Peyer's patch (tissue), 4 donors: ENCODE data around the gene TEAD4. TPM values are rescaled to one million over a fixed set of nuclear protein-coding genes. Genes with fewer than 3 reads are reported as not detected.
A peak's percentile ranks its signal among the peaks of the same experiment; 100 is the strongest.

ENCODE experiments used
- DNase-seq, 3 donors: peaks; one replicate each; pipeline ENCODE4 v3.0.0-alpha.2; 2017 to 2019
- H3K27ac ChIP-seq, 4 donors: fragments of 200-600 bp; sonication (generic); one replicate each; pipeline ENCODE4 v1.5.1; 2016 to 2019
- H3K27me3 ChIP-seq, 2 donors: fragments of 200-600 bp; sonication (generic); one replicate each; pipeline ENCODE4 v1.5.1; 2019
- H3K36me3 ChIP-seq, 3 donors: fragments of 200-600 bp; sonication (generic); one replicate each; pipeline ENCODE4 v1.5.1; 2016 to 2019
- H3K4me1 ChIP-seq, 4 donors: fragments of 200-600 bp; sonication (generic); one replicate each; pipeline ENCODE4 v1.5.1; 2016 to 2019
- H3K4me3 ChIP-seq, 4 donors: fragments of 200-600 bp; sonication (generic); 1 replicate in 3 of 4; 2 replicates in 1 of 4; pipeline ENCODE4 v1.5.1; 2016 to 2019; ENCODE audit warnings: mild to moderate bottlenecking in 1 of 4
- H3K9me3 ChIP-seq, 4 donors: fragments of 200-600 bp; sonication (generic); one replicate each; pipeline ENCODE4 v1.5.1; 2016 to 2019; ENCODE audit warnings: mild to moderate bottlenecking in 1 of 4
- CTCF ChIP-seq, 6 experiments: fragments of 450-650 bp in 4 of 6; fragments of 200-600 bp in 2 of 6; sonication (generic) in 1 of 6; IDR thresholded peaks; one replicate each; pipeline ENCODE4 v1.5.1; 2017 to 2019; ENCODE audit warnings: antibody characterized with exemption in 6 of 6, mild to moderate bottlenecking in 3 of 6, moderate library complexity in 1 of 6
- POLR2A ChIP-seq, 2 donors: fragments of 450-650 bp; IDR thresholded peaks; one replicate each; pipeline ENCODE4 v1.5.1; 2017; ENCODE audit warnings: antibody characterized with exemption in 2 of 2, mild to moderate bottlenecking in 2 of 2, moderate library complexity in 2 of 2
- total RNA-seq, 4 donors: library from RNA; depleted of rRNA; stranded (reverse); fragments of >200 nt; gene quantifications; one replicate each; pipeline ENCODE4 v1.1.0, GENCODE V29; 2016

TEAD4 gene
- total RNA-seq, 4 donors from 2014 or later: 4.3 to 6.6 (median 5.1) TPM

- no peak overlapping the region for H3K4me3 ChIP-seq
- H3K36me3 ChIP-seq: no peaks in the 10 kb centered on the region
- H3K27ac ChIP-seq: no peak overlapping the region
- no peaks in the 10 kb centered on the region for H3K9me3 ChIP-seq
- no peak for TF ChIP-seq POLR2A (IDR thresholded peaks at IDR 0.05)
- no peak for TF ChIP-seq CTCF (IDR thresholded peaks at IDR 0.05)
- peaks cover 0 to 21% (median 0%) of the 10 kb centered on the region in 4 donors for H3K4me1 ChIP-seq
- H3K27me3 ChIP-seq: no peaks in the 10 kb centered on the region
- DNase-seq: no peak
Measured at GRCh38 chr12:3083921-3084347, 124.7 kb downstream of the TEAD4 start.

GRCh38 chr12:3084742-3085141 is 125.5 kb downstream of the TEAD4 start:
- no peak for DNase-seq
- Histone ChIP-seq H3K9me3 (no peaks in the 10 kb centered on the region), H3K27ac (no peak overlapping the region), H3K4me1 (peaks cover 0 to 21% (median 0%) of the 10 kb centered on the region in 4 donors), H3K27me3 (no peaks in the 10 kb centered on the region), H3K36me3 (no peaks in the 10 kb centered on the region), H3K4me3 (no peak overlapping the region)
- TF ChIP-seq CTCF (IDR thresholded peaks at IDR 0.05): no peak
- no peak for TF ChIP-seq POLR2A (IDR thresholded peaks at IDR 0.05)

- Histone ChIP-seq H3K27ac (no peak overlapping the region), H3K27me3 (no peaks in the 10 kb centered on the region), H3K9me3 (no peaks in the 10 kb centered on the region), H3K4me1 (peaks cover 0 to 21% (median 0%) of the 10 kb centered on the region in 4 donors), H3K4me3 (peak overlapping the region in 1 of 4 donors; percentile 24), H3K36me3 (no peaks in the 10 kb centered on the region)
- DNase-seq: peak in 1 of 3 donors; percentile 51
- TF ChIP-seq CTCF (IDR thresholded peaks at IDR 0.05) (no peak), POLR2A (IDR thresholded peaks at IDR 0.05) (no peak)
Measured at GRCh38 chr12:3085341-3086139, 126.3 kb downstream of the TEAD4 start.

GRCh38 chr12:3086211-3086610 is 127.0 kb downstream of the TEAD4 start:
- H3K27ac ChIP-seq: no peak overlapping the region
- no peak for TF ChIP-seq CTCF (IDR thresholded peaks at IDR 0.05)
- TF ChIP-seq POLR2A (IDR thresholded peaks at IDR 0.05): no peak
- no peak for DNase-seq
- peaks cover 0 to 21% (median 0%) of the 10 kb centered on the region in 4 donors for H3K4me1 ChIP-seq
- no peaks in the 10 kb centered on the region for H3K36me3 ChIP-seq
- H3K4me3 ChIP-seq: no peak overlapping the region
- H3K27me3 ChIP-seq: no peaks in the 10 kb centered on the region
- no peaks in the 10 kb centered on the region for H3K9me3 ChIP-seq

- H3K4me1 ChIP-seq: peaks cover 0 to 21% (median 0%) of the 10 kb centered on the region in 4 donors
- no peaks in the 10 kb centered on the region for H3K36me3 ChIP-seq
- no peaks in the 10 kb centered on the region for H3K27me3 ChIP-seq
- no peak overlapping the region for H3K4me3 ChIP-seq
- DNase-seq: peak in 1 of 3 donors; percentile 2
- no peaks in the 10 kb centered on the region for H3K9me3 ChIP-seq
- H3K27ac ChIP-seq: no peak overlapping the region
- TF ChIP-seq POLR2A (IDR thresholded peaks at IDR 0.05): no peak
- no peak for TF ChIP-seq CTCF (IDR thresholded peaks at IDR 0.05)
Measured at GRCh38 chr12:3086729-3087323, 127.6 kb downstream of the TEAD4 start.
